KBM-7 (cell line): ENCODE measurements around the gene NPS.

Experiments used
- DNase-seq: peaks from one replicate; pipeline ENCODE4 v3.0.0-alpha.2; 2015
- in situ Hi-C: fragments of 300-500 bp; cut with MboI; formaldehyde crosslinking; loops from 2 replicates; pipeline ENCODE4 v1.14.3; 2020; ENCODE audit warnings: low sequenced_read_pairs, low pct_unique_long_range_greater_than_20kb, mixed read lengths

Gene NPS, protein sequence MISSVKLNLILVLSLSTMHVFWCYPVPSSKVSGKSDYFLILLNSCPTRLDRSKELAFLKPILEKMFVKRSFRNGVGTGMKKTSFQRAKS

DNA sequence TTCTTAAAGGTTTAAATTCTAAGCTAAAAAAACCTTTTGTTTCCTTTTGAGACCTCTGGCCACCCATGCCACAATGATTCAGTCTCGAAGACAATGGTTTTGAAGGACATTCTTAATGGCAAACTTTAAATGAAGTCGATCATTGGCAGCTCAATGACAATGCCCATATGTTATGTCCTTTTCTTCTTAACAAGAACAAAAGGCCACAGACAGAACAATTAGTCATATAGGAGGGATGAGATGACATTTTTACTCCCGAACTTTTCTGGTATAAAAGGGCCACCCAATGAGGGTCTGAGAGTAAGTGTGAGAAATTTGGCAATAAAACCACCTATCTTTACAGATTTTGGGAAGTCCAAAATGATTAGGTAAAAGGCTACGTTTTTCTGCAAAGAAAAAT is at the start of gene NPS:
Gene NPS, plus strand, starts transcription at position 301 of the 400 bp plus-strand sequence. Its CDS starts 60 bp downstream, at position 361.
- in situ Hi-C loops: no loop called here
- DNase-seq: no peak

DNA sequence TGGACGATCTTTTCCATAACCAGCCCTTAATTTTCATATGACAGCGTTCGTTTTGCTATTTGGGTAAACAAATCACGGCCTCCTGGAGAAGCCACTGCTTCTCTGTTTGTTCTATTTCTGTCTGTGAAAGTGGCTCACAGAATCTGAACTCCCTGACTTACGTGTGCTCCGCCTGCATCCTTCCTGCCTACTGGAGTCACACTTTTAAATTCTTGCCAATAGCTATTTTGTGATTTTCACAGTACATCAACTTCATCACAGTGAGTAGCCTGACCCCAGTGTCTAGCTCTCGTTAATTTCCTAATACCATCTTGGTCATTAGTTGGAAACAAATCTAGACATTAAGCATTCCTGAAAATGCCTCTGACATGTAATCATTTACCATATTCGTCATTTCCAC is 49.0 kb upstream of the NPS start:
- in situ Hi-C loops: no loop called here

DNA sequence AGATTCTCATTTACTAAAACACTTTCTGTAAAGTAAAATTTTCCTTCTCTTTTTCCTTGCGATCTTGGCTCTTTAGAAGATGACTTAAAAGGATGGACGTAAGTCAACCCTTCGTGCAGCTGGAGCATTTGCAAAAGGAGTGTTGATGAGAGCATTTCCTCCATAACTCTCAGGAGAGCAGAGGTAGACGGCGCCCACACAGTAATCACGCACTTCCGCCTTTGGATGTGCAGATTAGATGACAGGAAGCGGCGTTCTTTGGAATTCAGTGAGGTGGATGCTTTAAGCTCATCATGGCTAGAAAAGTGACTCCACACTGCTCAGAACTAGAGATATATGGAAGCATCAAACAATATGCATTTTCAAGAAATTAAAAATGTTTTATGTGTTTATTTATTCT is 43.0 kb upstream of the NPS start:
- DNase-seq: peak; percentile 27
- in situ Hi-C loops: no loop called here

More for the DNA sequence above, 49.0 kb upstream of the NPS start:
- no peak for DNase-seq

DNA sequence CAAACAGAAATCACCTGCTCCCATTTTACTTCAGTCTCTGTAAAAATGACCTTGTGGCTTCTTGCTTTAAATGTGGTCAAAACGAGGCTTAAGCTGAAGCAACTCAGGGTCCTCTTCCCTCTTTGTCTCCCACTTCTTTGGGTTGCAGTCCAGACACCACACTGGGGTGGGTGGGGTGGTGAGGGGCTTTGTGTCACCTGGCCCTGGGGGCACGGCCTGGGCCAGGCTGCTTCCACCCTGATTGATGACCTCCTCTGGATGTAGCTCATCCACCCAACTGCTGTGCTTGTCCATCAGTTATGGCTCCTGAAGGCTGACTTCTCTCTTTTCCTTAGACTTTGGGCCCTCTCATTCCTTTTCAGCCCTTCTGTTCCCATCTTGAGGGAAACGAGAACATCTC is 26.8 kb upstream of the NPS start:
- in situ Hi-C loops: no loop called here
- DNase-seq: no peak

DNA sequence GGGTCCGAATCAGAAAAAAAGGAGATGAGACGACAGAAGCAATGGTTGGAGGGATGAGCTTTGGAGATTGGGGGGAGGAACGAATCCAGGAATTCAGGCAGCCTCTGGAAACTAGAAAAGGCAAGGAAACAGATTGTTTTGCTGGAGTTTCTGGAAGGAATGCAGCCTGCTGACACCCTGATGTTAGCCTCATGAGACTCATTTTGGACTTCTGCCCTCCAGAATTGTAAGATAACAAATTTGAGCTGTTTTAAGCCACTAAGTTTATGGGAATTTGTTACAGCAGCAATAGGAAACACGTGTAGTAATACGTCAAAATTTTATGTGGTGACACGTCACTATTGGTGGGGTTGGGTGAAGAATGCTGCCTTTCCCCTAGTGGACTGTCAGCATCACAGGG is 25.6 kb upstream of the NPS start:
- in situ Hi-C loops: no loop called here
- DNase-seq: no peak

DNA sequence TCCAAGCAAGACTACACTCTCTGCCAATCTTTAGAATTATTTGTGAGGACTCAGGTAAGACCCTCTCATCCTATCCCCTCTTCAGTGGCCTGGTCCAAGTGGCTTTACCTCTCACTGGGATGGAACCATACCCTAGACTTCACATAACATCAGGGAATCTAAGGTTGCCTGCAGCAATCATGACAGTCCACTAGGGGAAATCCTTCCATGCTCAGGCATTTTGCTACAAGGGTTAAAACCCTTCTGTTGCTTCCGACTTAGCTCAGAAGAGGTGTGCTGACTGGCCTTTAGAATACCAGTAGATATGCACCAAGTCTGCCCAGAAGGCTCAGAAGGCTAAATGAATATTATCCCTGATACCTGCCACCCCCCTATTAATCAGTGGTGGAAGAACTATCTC is 24.9 kb upstream of the NPS start:
- in situ Hi-C loops: no loop called here
- DNase-seq: no peak

DNA sequence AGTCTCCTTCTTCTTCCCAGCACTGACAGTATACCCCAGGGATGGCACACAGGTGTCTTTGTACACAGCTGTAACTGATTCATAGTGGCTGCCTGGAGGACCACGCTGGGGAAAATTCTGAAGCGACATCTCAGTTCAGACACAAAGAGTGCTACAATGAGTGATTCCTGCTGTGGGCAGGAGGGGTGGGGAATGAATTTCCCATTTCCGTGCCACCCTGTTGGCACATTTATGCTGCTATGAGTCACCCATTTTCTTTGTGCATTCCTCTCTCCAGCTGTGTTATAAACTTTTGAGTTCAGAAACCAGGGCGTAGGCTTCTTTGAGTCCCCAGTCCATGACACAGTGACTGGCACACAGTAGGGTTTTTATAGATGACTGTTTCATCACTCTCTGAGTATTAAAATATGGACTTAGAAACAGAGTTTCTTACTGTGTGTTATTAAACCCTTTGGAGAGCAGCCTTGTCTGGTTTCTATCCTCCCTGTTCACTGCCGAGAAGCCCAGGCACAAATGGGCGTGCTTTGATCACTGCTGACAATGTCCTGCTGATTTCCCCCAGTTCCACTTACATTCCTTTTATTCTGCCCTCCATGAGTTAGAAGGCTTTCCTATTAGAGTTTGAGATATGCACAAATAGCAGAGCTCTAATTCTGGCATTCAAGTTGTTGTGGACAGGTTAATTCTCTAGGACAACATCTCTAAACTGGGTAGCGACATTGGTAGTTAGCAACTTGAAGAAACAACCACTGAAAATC is 24.0 kb upstream of the NPS start:
- no peak for DNase-seq
- in situ Hi-C loops: no loop called here

DNA sequence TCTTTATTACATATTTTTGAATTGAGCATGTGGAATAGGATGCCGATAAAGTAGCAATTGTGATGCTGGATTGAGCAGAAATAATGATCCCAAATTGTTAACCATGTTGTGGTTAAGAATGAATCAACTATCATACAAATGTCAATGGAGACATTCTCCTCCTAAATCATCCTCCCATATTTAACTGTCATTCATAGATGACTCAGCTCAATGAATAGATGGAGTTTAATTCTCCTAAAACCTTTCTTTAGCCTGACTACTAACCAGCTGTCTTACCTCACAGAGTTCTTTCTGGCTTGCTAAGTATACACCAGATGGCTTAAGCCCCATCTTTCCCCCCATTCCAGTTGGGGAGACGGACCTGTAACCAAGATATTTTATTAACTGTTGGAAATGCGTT is 23.4 kb upstream of the NPS start:
- DNase-seq: no peak
- in situ Hi-C loops: no loop called here

DNA sequence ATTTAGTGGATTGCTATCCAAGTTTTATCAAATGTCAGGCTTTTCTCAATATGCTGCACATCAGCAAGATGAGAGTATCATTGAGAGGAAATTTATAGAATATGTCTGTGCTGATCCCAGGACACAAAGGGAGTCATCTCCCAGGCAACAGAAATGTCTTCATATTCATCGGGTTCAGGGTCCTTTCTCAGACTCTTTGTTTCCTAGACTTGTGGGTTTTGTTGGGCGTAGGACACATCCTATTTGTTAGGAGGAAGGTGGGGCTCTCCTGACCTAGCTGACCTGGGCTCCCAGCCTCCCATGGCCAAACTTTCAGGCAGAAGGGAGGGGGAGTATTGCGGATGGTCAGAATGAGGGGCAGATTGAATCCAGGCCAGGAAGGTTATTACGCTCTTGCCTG is 22.9 kb upstream of the NPS start:
- in situ Hi-C loops: no loop called here
- DNase-seq: no peak

DNA sequence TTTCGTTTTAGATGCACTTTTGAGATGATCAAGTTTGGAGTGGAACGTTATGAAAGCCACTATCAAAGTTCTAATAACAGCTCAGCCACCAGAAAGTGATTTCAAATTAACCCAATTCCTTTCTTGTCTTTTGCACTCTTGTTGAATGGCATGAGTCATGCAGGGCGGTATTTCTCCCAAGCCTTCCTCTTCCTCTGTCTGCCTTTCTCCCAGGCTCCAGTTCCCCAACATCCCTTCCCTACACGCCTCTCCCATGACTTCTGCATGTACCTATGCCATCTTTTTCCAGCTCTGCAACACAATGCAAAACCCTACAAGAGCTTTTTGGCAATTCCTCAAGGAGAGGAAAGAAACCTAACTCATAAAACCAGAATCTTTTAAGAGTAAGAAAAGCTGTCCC is 21.8 kb upstream of the NPS start:
- no peak for DNase-seq
- in situ Hi-C loops: no loop called here

DNA sequence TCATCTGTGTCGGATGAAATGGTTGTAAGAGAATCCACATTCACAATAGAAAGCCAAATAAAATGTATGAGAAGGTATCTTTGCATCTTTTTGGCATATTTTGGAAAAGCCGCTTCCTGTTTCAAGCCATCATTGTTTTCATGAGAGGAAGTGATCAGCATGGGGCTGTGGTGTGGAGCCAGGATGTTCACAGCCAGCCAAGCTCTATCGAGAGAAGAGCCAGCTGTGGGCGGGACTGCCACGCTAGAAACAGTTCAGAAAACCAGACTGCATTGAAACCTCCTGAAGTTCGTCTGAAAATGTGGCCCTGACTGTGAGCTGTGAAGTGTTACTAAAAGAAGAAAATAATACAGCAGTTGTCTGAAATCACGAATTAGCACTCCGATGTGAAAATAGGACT is 21.2 kb upstream of the NPS start:
- no peak for DNase-seq
- in situ Hi-C loops: no loop called here

DNA sequence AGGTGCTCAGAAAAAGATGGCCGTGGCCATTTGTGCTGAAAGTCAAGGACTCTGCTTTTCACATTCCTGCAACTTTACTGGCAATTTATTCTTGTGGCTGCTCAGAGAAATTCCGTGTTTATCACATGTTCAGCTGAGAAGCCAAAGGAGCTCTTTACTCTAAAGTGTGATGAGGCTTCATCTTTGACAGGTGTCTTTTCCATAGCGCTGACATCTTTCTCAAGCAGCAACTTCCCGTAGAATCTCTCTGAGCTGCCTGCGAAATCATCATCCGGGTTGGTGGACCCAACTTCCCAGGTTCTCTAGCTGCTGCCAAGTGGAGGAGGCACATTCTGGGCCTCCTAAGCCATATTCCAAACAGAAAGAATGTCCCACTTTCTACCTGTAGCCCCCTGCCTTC is 16.9 kb upstream of the NPS start:
- no peak for DNase-seq
- in situ Hi-C loops: no loop called here

DNA sequence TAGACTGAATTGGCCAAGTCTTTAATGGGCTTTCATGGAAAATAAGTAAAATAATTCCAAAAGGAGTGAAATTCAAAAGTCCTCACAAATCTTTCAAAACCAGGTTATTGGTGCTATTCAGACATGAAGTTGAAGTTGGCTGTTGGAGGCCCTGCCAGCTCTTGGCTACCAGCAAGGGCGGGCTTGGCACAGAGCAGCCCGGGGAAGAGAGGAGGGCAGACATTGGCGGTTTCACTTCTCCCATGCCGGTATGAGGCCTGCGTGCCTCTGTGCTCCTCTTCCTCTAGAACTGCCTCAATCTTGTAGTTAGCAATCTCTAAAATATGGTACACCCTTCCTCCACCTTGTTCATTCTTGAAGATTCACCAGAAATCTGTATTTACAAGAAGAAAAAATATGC is 16.4 kb upstream of the NPS start:
- no peak for DNase-seq
- in situ Hi-C loops: no loop called here

DNA sequence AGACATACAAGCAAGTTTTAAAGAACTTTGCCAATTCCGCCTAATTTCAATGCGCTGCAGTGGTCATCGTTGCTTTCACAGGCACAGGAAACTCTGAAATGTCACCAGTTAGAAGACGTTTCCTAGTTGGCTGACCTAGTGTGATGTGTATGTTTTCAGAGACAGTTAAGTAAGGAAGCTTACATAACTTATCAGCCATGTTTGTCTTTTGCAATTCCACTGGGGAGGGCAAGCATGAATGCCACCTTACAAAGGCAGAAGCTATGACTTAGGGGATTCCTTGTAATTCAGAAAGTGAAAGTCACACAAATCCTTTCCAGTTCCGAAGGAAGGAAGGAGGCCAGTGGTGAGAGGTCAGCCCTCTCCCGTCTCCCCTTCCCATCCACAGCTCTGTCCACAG is 15.0 kb upstream of the NPS start:
- in situ Hi-C loops: no loop called here
- DNase-seq: no peak

DNA sequence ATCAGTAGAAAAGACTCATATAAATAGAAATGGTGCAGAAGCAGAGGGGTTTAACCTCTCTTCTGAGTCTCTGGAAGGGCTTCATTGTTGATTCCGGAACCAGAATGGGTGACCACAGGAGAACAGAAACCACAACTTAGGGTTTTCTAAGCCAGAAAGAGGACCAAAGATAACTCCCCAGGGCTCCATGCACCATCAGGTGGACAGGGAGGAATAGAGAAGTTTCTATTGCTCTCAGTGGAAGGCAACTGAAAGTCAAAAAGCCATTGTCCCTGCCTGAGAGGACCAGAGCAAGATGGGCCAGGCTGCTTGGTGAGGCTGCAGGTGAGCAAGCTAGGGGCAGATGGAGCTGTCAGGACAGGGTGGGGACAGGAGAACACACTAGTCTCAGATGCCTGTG is 14.6 kb upstream of the NPS start:
- in situ Hi-C loops: no loop called here
- no peak for DNase-seq

DNA sequence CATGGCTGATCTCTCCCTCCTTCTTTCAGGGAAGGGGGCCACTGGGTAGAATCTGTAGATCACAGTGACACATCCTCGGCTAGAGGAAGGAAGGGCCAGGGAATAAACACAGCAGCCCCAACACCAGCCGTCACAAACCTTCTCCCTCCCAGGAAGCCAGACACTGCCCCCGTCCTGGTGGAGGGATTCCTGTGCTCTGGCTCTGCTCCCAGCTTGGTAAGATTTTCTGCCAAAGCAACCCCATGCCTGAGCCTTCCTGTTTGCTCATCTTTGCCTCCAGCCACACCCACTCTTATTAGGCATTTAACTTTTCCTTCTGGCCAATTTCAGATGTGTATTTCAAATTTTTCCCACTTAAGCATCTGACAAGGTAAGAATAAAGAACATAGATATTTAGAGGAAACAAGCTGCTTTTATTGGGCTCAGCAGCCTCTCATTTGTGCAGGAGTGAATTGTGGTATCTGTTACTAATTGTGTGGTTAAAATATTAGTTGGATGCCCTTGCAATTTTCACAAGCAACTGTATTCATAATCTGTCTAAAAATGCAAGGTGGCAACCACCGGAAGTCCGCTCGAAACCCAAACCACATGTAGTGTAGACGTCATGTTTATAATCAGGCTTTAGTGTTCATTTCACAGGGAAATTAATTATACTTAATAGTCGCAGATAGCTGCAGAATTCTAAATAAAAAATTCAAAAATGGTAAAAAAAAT is 13.2 kb upstream of the NPS start:
- in situ Hi-C loops: no loop called here
- no peak for DNase-seq

DNA sequence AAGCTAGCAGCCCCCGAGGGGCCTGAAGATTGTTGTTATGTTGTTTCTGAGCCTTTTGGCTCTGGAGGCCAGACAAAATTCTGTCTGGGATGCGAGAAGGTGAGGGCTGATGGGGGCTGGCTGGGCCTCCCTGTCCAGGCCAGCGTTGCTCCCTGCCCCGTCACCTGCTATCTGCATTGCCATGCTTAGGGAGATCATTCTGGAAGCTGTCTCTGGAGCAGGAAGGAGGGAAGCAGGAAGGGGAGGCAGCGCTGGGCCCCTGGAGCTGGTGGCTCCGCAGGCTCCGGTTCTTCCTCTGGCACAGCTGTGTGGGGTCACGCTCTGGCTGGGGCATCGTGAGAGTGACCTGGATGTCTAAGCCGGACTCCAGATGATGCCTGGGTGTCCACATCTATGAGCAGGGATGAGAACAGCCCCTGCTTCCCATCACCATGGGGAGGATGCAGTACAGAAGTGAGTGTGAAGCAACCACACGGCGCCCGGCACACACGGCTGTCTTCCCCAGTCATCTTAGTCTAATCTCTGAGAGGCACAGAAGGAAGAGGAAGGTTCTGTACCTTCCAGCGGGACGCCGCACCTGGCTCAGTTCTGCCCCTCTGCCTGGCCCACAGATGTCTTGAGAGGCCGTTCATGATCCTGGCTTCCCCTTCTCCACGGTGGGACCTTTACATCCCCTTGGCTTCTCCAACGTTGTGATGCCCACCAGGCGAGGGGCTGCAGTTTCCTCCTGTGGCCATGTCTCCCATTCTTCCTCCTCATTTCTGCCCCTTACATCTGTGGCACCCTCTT is 11.9 kb upstream of the NPS start:
- in situ Hi-C loops: no loop called here
- DNase-seq: no peak

DNA sequence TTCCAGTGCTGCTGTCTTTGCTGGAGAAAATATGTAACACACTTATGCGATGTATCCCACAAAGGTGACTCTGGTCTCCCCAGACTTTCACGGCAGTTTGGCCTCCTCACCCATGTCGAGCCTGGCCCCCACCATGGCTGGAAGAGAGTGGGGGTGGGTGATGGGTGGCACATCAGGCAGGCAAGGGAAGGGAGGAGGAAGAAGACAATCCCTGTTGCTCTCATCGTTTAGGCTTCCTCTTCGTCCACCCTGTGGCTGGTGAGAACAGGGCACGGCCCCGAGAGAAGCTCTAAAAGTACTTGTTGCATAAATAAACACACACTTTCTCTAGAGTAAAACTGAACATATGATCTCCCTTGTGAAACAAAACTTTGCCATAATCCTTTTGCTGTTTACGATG is 11.2 kb upstream of the NPS start:
- no peak for DNase-seq
- in situ Hi-C loops: no loop called here

DNA sequence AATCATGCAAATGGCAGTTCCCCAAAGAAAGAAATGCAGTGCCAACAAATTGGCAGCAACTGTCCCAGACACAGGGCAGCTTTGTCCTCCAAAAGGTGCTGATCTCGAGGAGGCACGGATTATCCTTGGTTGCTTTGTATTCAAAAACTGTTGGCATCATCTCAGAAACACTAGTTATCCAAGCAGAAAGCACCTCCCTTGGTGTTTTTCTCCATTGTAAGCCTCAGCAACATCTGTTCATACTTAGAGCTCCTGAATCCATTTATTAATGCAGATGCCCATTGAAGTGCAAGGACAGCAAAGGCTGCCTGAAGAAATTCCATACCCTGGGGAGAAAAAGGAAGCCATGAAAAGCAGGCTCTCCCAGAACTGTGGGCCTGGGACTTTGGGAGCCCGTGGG is 1.1 kb upstream of the NPS start:
- in situ Hi-C loops: no loop called here
- no peak for DNase-seq

DNA sequence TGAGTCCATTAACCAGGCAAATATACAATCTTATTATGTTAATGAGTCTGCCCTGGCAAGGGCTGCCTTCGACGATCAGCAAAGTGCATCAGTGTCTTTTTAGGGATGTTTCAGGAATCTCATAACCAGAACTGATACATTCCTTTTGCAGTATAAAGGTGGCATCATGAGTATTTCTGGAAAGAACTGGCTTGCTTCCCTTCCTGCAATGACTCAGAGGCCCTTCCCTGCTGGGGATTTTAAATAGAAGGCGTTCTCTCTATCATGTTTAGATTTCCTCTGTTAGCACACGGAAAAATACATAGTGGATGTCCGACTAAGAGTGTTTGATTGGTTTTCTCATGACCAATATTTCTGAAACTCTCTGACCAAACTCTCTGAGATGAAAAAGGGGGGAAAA is 1.8 kb downstream of the NPS start:
- in situ Hi-C loops: no loop called here
- DNase-seq: no peak
